ENCODE results near the gene DNAH1. TPM values are rescaled to one million over a fixed set of nuclear protein-coding genes. Genes with fewer than 3 reads are reported as not detected.

Gene DNAH1
- total and polyA plus RNA-seq, 2 experiments from 2014 or later: 4.0 to 4.2 TPM

GRCh38 chr3:52391096-52391495, 75.0 kb downstream of the DNAH1 start:
- Histone ChIP-seq H3K4me1 (ENCODE audit: insufficient read depth) (no peaks in the 10 kb centered on the region), H3K4me3 (no peak overlapping the region), H3K9me2 (replicated peaks; ENCODE audit: insufficient read depth) (no peaks in the 10 kb centered on the region), H3K36me3 (replicated peaks; ENCODE audit: insufficient read depth, low read depth) (no peaks in the 10 kb centered on the region), H3K9me3 (ENCODE audit: low read depth) (no peaks in the 10 kb centered on the region), H3K79me2 (no peaks in the 10 kb centered on the region), H4K20me1 (ENCODE audit: insufficient read depth, poor library complexity, severe bottlenecking) (no peaks in the 10 kb centered on the region), H2AFZ (no peak overlapping the region), H3K27ac (no peak overlapping the region), H3K4me2 (no peak overlapping the region), H3K27me3 (no peaks in the 10 kb centered on the region)
- DNase-seq (ENCODE audit: low spot score): no peak
- 94% methylated on average over 12 of the region's 12 CpGs for WGBS (ENCODE audit: low lambda C conversion rate, missing lambda C conversion rate)
- no peak for TF ChIP-seq EZH2 (IDR thresholded peaks at IDR 0.05; ENCODE audit: borderline replicate concordance)
- no peak for TF ChIP-seq CTCF (IDR thresholded peaks at IDR 0.05; ENCODE audit: poor library complexity)
- no peak for TF ChIP-seq EZH2phosphoT487 (IDR thresholded peaks at IDR 0.05; ENCODE audit: low read depth, severe bottlenecking, unreplicated experiment)

- no peaks in the 10 kb centered on the region for H4K20me1 ChIP-seq (ENCODE audit: insufficient read depth, poor library complexity, severe bottlenecking)
- no peak for DNase-seq (ENCODE audit: low spot score)
- no peaks in the 10 kb centered on the region for H3K9me2 ChIP-seq (replicated peaks; ENCODE audit: insufficient read depth)
- H2AFZ ChIP-seq: no peak overlapping the region
- H3K79me2 ChIP-seq: no peaks in the 10 kb centered on the region
- 97% methylated on average over 16 of the region's 16 CpGs for WGBS (ENCODE audit: low lambda C conversion rate, missing lambda C conversion rate)
- no peak overlapping the region for H3K4me3 ChIP-seq
- H3K9me3 ChIP-seq (ENCODE audit: low read depth): no peaks in the 10 kb centered on the region
- no peaks in the 10 kb centered on the region for H3K4me1 ChIP-seq (ENCODE audit: insufficient read depth)
- H3K36me3 ChIP-seq (replicated peaks; ENCODE audit: insufficient read depth, low read depth): no peaks in the 10 kb centered on the region
- TF ChIP-seq EZH2phosphoT487 (IDR thresholded peaks at IDR 0.05; ENCODE audit: low read depth, severe bottlenecking, unreplicated experiment): no peak
- no peak for TF ChIP-seq CTCF (IDR thresholded peaks at IDR 0.05; ENCODE audit: poor library complexity)
- no peak for TF ChIP-seq EZH2 (IDR thresholded peaks at IDR 0.05; ENCODE audit: borderline replicate concordance)
- H3K27me3 ChIP-seq: no peaks in the 10 kb centered on the region
- H3K4me2 ChIP-seq: no peak overlapping the region
- H3K27ac ChIP-seq: no peak overlapping the region
Measured at GRCh38 chr3:52392216-52392930, 76.3 kb downstream of the DNAH1 start.

GRCh38 chr3:52393131-52393807, 77.2 kb downstream of the DNAH1 start:
- Histone ChIP-seq H2AFZ (no peak overlapping the region), H3K4me3 (no peak overlapping the region), H3K79me2 (no peaks in the 10 kb centered on the region), H3K4me2 (no peak overlapping the region), H3K4me1 (ENCODE audit: insufficient read depth) (no peaks in the 10 kb centered on the region), H3K9me3 (ENCODE audit: low read depth) (no peaks in the 10 kb centered on the region), H3K27me3 (no peaks in the 10 kb centered on the region), H3K9me2 (replicated peaks; ENCODE audit: insufficient read depth) (no peaks in the 10 kb centered on the region), H3K27ac (no peak overlapping the region), H3K36me3 (replicated peaks; ENCODE audit: insufficient read depth, low read depth) (no peaks in the 10 kb centered on the region), H4K20me1 (ENCODE audit: insufficient read depth, poor library complexity, severe bottlenecking) (no peaks in the 10 kb centered on the region)
- TF ChIP-seq EZH2phosphoT487 (IDR thresholded peaks at IDR 0.05; ENCODE audit: low read depth, severe bottlenecking, unreplicated experiment) (no peak), CTCF (IDR thresholded peaks at IDR 0.05; ENCODE audit: poor library complexity) (no peak), EZH2 (IDR thresholded peaks at IDR 0.05; ENCODE audit: borderline replicate concordance) (no peak)
- DNase-seq (ENCODE audit: low spot score): no peak
- WGBS (ENCODE audit: low lambda C conversion rate, missing lambda C conversion rate): 84% methylated on average over 18 of the region's 18 CpGs

Data from hepatocyte (in vitro differentiated cells).